Thyroid gland (tissue), 4 donors: ENCODE measurements around the gene SLC17A6. TPM values are rescaled to one million over a fixed set of nuclear protein-coding genes. Genes with fewer than 3 reads are reported as not detected.

Experiments used
- DNase-seq, 2 donors: peaks; one replicate each; pipeline ENCODE4 v3.0.0-alpha.2; 2019
- H3K27ac ChIP-seq, 3 donors: fragments of 200-600 bp; sonication (generic); 1 replicate in 2 of 3; 2 replicates in 1 of 3; pipeline ENCODE4 v1.5.1; 2016 to 2019; ENCODE audit warnings: mild to moderate bottlenecking in 1 of 3, moderate library complexity in 1 of 3
- H3K27me3 ChIP-seq: fragments of 200-600 bp; sonication (generic); one replicate; pipeline ENCODE4 v1.5.1; 2019
- H3K36me3 ChIP-seq, 2 donors: fragments of 200-600 bp; sonication (generic); one replicate each; pipeline ENCODE4 v1.5.1; 2016 to 2019
- H3K4me1 ChIP-seq, 2 donors: fragments of 200-600 bp; sonication (generic); one replicate each; pipeline ENCODE4 v1.5.1; 2017 to 2019
- H3K4me3 ChIP-seq, 3 donors: fragments of 200-600 bp; sonication (generic); replicated peaks in 1 of 3; 1 replicate in 2 of 3; 2 replicates in 1 of 3; pipeline ENCODE4 v1.5.1; 2016; ENCODE audit warnings: mild to moderate bottlenecking in 1 of 3
- H3K9me3 ChIP-seq: fragments of 200-600 bp; sonication (generic); one replicate; pipeline ENCODE4 v1.5.1; 2017
- CTCF ChIP-seq, 6 experiments: fragments of 200-600 bp in 3 of 6; fragments of 450-650 bp in 3 of 6; sonication (generic) in 3 of 6; IDR thresholded peaks; one replicate each; pipeline ENCODE4 v1.5.1; 2016 to 2019; ENCODE audit warnings: antibody characterized with exemption in 6 of 6, mild to moderate bottlenecking in 2 of 6, inconsistent platforms in 1 of 6, moderate library complexity in 1 of 6
- POLR2A ChIP-seq, 2 donors: fragments of 450-650 bp; IDR thresholded peaks; one replicate each; pipeline ENCODE4 v1.6.1; 2017; ENCODE audit warnings: antibody characterized with exemption in 2 of 2, mild to moderate bottlenecking in 2 of 2, moderate library complexity in 1 of 2
- WGBS, 2 donors: methylation state at CpG; one replicate each; pipeline ENCODE4 v1.1.5; 2017; 5-methylcytosine and 5-hydroxymethylcytosine counted together
- intact Hi-C: fragments of 100-400 bp; cut with DNase I; formaldehyde crosslinking; loops from one replicate; pipeline ENCODE4 v1.15.1; 2023
- total RNA-seq, 4 donors: library from RNA; depleted of rRNA; stranded (reverse); fragments of >200 nt; gene quantifications; one replicate each; pipeline ENCODE4 v1.2.3, GENCODE V29; 2016

The SLC17A6 gene
- total RNA-seq, 4 donors from 2014 or later, result not detected

GRCh38 chr11:22407921-22408320 is 69.7 kb downstream of the SLC17A6 start:
- no peaks in the 10 kb centered on the region for H3K4me1 ChIP-seq
- intact Hi-C loops, result no loop called here
- TF ChIP-seq POLR2A (IDR thresholded peaks at IDR 0.05), result no peak
- no peak for TF ChIP-seq CTCF (IDR thresholded peaks at IDR 0.05)
- H3K36me3 ChIP-seq, result no peaks in the 10 kb centered on the region
- no peak overlapping the region for H3K4me3 ChIP-seq
- 32 to 47% methylated on average over 2 of the region's 2 CpGs for WGBS, 2 donors
- no peak overlapping the region for H3K27ac ChIP-seq
- no peaks in the 10 kb centered on the region for H3K27me3 ChIP-seq
- no peaks in the 10 kb centered on the region for H3K9me3 ChIP-seq
- no peak for DNase-seq

GRCh38 chr11:22415476-22415875 is 77.3 kb downstream of the SLC17A6 start:
- Histone ChIP-seq H3K27ac (no peak overlapping the region), H3K4me1 (no peaks in the 10 kb centered on the region), H3K9me3 (no peaks in the 10 kb centered on the region), H3K27me3 (no peaks in the 10 kb centered on the region), H3K4me3 (no peak overlapping the region), H3K36me3 (no peaks in the 10 kb centered on the region)
- intact Hi-C loops, result no loop called here
- TF ChIP-seq POLR2A (IDR thresholded peaks at IDR 0.05) (no peak), CTCF (IDR thresholded peaks at IDR 0.05) (no peak)
- no peak for DNase-seq
- WGBS, 2 donors, result 63 to 81% methylated on average over 4 of the region's 4 CpGs

- Histone ChIP-seq H3K4me1 (no peaks in the 10 kb centered on the region), H3K36me3 (no peaks in the 10 kb centered on the region), H3K4me3 (no peak overlapping the region), H3K27ac (no peak overlapping the region), H3K27me3 (no peaks in the 10 kb centered on the region), H3K9me3 (no peaks in the 10 kb centered on the region)
- DNase-seq, result no peak
- TF ChIP-seq POLR2A (IDR thresholded peaks at IDR 0.05) (no peak), CTCF (IDR thresholded peaks at IDR 0.05) (no peak)
- intact Hi-C loops, result no loop called here
- WGBS, 2 donors, result 54 to 62% methylated on average over 4 of the region's 4 CpGs
Observed at GRCh38 chr11:22416462-22416861, 78.3 kb downstream of the SLC17A6 start.

GRCh38 chr11:22426915-22427314 is 88.7 kb downstream of the SLC17A6 start:
- intact Hi-C loops, result no loop called here
- H3K36me3 ChIP-seq, result no peaks in the 10 kb centered on the region
- H3K27ac ChIP-seq, result no peak overlapping the region
- no peak overlapping the region for H3K4me3 ChIP-seq
- TF ChIP-seq POLR2A (IDR thresholded peaks at IDR 0.05) (no peak), CTCF (IDR thresholded peaks at IDR 0.05) (no peak)
- WGBS, 2 donors, result 80 to 91% methylated on average over 1 of the region's 1 CpG
- no peaks in the 10 kb centered on the region for H3K9me3 ChIP-seq
- DNase-seq, result no peak
- H3K4me1 ChIP-seq, result no peaks in the 10 kb centered on the region
- no peaks in the 10 kb centered on the region for H3K27me3 ChIP-seq

Other genes starting within 250 kb of the SLC17A6 start
- 10 to 100 TPM in 1 of 4 donors, 1 to 10 TPM in 3; 7.4 to 13.8 (median 9.7) TPM for gene ANO5, start 145.3 kb upstream of the SLC17A6 start, total RNA-seq